ENCODE data around the gene KDM8.

The KDM8 gene

GRCh38 chr16:27221576-27222248 lies 18.4 kb downstream of the KDM8 start:
- POLR2A ChIA-PET = no interaction called here
- no peak for TF ChIP-seq ZNF785 (tag by site-specific recombination; IDR thresholded peaks at IDR 0.05)
- TF ChIP-seq ZNF121 (tag by site-specific recombination; IDR thresholded peaks at IDR 0.05) = peak; percentile 68; the same call in 1 of the 2 replicates
- Histone ChIP-seq H3K9me3 (ENCODE audit: control insufficient read depth, insufficient read depth, low read depth, low read length) (no peaks in the 10 kb centered on the region), H3K36me3 (ENCODE audit: control insufficient read depth in 2 of 2, insufficient read depth in 1 of 2, low read length in 2 of 2) (peaks cover 0 to 34% of the 10 kb centered on the region in 2 experiments; a peak in 2 of 3 replicates), H3K27ac (ENCODE audit: extremely low read depth, low read depth, low read length) (no peak overlapping the region), H3K4me3 (ENCODE audit: low read depth, low read length) (no peak overlapping the region), H3K4me1 (ENCODE audit: control insufficient read depth, insufficient read depth, low read length) (no peaks in the 10 kb centered on the region)
- CTCF ChIA-PET = interaction anchor here (0.6 to 2.1 kb wide), 4 partner anchors 11 to 153 kb away, joined by 3 to 10 read pairs (median 4); no protein-coding TSS in a partner anchor

DNA sequence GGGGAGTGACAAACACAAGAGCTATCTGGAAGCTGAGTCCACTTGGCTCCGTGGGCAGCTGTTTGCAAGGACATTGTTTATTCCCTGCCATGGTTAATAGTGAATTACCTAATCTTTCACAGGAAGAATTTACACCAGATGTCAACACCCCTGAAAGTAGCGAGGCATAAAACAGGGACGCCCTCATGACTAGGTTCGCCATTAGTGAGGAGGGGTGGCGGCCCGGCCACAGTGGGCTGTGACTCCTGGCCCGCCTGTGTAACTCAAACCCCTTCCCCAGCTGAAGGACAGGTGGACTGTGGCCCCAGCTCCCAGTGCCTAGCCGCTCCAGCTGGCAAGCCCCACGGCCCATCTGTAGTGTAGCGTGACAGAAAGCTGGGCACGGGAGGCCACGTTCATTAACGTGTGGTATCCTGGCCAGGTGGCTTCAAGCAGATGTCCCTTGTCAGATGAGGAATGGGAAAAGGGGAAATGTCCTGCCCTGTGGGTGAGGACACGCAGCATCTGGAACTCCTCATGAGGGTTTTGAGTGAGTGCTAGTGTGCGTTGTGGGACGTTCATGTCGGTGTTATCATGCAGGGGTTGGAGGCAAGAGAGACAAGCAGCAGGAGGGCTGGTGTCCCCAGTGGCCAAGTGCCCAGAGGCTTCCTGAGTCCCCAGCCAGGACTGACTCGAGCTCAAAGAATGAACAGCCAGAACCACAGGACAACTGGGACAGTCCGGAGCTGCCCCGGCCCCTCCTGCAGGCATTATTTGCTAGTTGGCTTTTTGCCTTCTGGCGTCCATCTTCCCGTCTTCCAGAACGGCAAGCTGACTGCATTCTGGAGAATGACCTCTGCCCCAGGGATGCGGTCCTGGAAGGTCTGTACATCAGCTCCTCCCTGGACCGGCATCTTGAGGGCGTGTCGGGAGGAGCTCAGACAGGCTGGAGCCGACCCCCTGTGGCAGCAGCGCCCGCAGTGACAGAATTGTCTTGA lies 19.2 kb downstream of the KDM8 start:
- ChIA-PET POLR2A (interaction anchor here (1.1 to 1.5 kb wide), 2 partner anchors 12 to 19 kb away, joined by 3 to 7 read pairs; partner anchors contain the start of gene KDM8), CTCF (interaction anchor here (0.7 to 2.1 kb wide), 3 partner anchors 12 to 153 kb away, joined by 3 to 10 read pairs (median 4); no protein-coding TSS in a partner anchor)
- H3K27ac ChIP-seq (ENCODE audit: extremely low read depth, low read depth, low read length) = no peak overlapping the region
- 0 out of 2 replicates have a peak, but pooled peaks have one; percentile 13 for TF ChIP-seq ZIC2 (tag by site-specific recombination; IDR thresholded peaks at IDR 0.05)
- TF ChIP-seq ZNF600 (tag by site-specific recombination; IDR thresholded peaks at IDR 0.05) = 0 out of 2 replicates have a peak, but pooled peaks have one; percentile 37
- TF ChIP-seq ZBTB48 (tag by site-specific recombination; IDR thresholded peaks at IDR 0.05) = no peak
- TF ChIP-seq, protein P1, sequence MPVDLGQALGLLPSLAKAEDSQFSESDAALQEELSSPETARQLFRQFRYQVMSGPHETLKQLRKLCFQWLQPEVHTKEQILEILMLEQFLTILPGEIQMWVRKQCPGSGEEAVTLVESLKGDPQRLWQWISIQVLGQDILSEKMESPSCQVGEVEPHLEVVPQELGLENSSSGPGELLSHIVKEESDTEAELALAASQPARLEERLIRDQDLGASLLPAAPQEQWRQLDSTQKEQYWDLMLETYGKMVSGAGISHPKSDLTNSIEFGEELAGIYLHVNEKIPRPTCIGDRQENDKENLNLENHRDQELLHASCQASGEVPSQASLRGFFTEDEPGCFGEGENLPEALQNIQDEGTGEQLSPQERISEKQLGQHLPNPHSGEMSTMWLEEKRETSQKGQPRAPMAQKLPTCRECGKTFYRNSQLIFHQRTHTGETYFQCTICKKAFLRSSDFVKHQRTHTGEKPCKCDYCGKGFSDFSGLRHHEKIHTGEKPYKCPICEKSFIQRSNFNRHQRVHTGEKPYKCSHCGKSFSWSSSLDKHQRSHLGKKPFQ (tag by site-specific recombination; IDR thresholded peaks at IDR 0.05) = no peak
- 0 out of 2 replicates have a peak, but pooled peaks have one; percentile 7 for TF ChIP-seq ZFHX2 (tag by site-specific recombination; conservative IDR thresholded peaks at IDR 0.05)
- peaks cover 0 to 36% of the 10 kb centered on the region in 2 experiments; a peak in 2 of 3 replicates for H3K36me3 ChIP-seq (ENCODE audit: control insufficient read depth in 2 of 2, insufficient read depth in 1 of 2, low read length in 2 of 2)
- no peaks in the 10 kb centered on the region for H3K9me3 ChIP-seq (ENCODE audit: control insufficient read depth, insufficient read depth, low read depth, low read length)
- H3K4me1 ChIP-seq (ENCODE audit: control insufficient read depth, insufficient read depth, low read length) = no peaks in the 10 kb centered on the region
- no peak overlapping the region for H3K4me3 ChIP-seq (ENCODE audit: low read depth, low read length)

DNA sequence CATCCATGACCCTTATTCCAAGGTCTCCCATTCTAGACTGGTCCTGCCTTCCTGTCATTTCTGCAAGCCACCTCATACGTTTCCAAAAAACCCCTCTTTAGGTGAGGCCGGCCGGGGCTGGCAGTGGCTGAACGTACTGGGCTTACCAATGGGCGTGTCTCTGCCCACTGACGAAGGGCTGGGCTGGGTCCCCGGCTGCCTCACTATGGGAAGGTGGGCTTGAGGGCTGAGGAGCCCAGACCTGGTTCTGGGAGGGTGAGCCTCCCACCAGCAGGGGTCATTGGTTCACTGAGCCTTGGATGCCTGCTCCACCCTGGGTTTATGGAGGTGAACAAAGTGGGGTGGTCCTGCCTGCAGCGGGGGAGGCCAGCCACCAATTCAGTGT lies 19.9 kb downstream of the KDM8 start:
- Histone ChIP-seq H3K4me3 (ENCODE audit: low read depth, low read length) (no peak overlapping the region), H3K27ac (ENCODE audit: extremely low read depth, low read depth, low read length) (no peak overlapping the region), H3K9me3 (ENCODE audit: control insufficient read depth, insufficient read depth, low read depth, low read length) (no peaks in the 10 kb centered on the region), H3K4me1 (ENCODE audit: control insufficient read depth, insufficient read depth, low read length) (no peaks in the 10 kb centered on the region), H3K36me3 (ENCODE audit: control insufficient read depth in 2 of 2, insufficient read depth in 1 of 2, low read length in 2 of 2) (peaks cover 0 to 36% of the 10 kb centered on the region in 2 experiments; a peak in 2 of 3 replicates)
- CTCF ChIA-PET = interaction anchor here (2.1 kb wide), 1 partner anchor 11 kb away, joined by 10 read pairs; no protein-coding TSS in a partner anchor
- POLR2A ChIA-PET = interaction anchor here (1.1 to 1.5 kb wide), 2 partner anchors 13 to 20 kb away, joined by 3 to 7 read pairs; partner anchors contain the start of gene KDM8
- TF ChIP-seq, protein P2, sequence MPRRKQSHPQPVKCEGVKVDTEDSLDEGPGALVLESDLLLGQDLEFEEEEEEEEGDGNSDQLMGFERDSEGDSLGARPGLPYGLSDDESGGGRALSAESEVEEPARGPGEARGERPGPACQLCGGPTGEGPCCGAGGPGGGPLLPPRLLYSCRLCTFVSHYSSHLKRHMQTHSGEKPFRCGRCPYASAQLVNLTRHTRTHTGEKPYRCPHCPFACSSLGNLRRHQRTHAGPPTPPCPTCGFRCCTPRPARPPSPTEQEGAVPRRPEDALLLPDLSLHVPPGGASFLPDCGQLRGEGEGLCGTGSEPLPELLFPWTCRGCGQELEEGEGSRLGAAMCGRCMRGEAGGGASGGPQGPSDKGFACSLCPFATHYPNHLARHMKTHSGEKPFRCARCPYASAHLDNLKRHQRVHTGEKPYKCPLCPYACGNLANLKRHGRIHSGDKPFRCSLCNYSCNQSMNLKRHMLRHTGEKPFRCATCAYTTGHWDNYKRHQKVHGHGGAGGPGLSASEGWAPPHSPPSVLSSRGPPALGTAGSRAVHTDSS (tag by site-specific recombination; IDR thresholded peaks at IDR 0.05) = no peak
- TF ChIP-seq ZNF658 (tag by site-specific recombination; IDR thresholded peaks at IDR 0.05) (no peak), ZSCAN23 (tag by site-specific recombination; IDR thresholded peaks at IDR 0.05) (no peak), ZNF501 (tag by site-specific recombination; IDR thresholded peaks at IDR 0.05) (no peak), ZNF202 (tag by site-specific recombination; IDR thresholded peaks at IDR 0.05; ENCODE audit: borderline replicate concordance) (no peak), ZNF138 (tag by site-specific recombination; IDR thresholded peaks at IDR 0.05; ENCODE audit: borderline replicate concordance) (no peak), SALL2 (tag by site-specific recombination; IDR thresholded peaks at IDR 0.05; ENCODE audit: borderline replicate concordance) (no peak), ZSCAN30 (tag by site-specific recombination; IDR thresholded peaks at IDR 0.05) (no peak), ZNF544 (tag by site-specific recombination; IDR thresholded peaks at IDR 0.05) (no peak), OSR2 (tag by site-specific recombination; IDR thresholded peaks at IDR 0.05) (no peak)
- TF ChIP-seq, protein P3, sequence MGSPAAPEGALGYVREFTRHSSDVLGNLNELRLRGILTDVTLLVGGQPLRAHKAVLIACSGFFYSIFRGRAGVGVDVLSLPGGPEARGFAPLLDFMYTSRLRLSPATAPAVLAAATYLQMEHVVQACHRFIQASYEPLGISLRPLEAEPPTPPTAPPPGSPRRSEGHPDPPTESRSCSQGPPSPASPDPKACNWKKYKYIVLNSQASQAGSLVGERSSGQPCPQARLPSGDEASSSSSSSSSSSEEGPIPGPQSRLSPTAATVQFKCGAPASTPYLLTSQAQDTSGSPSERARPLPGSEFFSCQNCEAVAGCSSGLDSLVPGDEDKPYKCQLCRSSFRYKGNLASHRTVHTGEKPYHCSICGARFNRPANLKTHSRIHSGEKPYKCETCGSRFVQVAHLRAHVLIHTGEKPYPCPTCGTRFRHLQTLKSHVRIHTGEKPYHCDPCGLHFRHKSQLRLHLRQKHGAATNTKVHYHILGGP (tag by site-specific recombination; IDR thresholded peaks at IDR 0.05) = no peak
- TF ChIP-seq, protein P4, sequence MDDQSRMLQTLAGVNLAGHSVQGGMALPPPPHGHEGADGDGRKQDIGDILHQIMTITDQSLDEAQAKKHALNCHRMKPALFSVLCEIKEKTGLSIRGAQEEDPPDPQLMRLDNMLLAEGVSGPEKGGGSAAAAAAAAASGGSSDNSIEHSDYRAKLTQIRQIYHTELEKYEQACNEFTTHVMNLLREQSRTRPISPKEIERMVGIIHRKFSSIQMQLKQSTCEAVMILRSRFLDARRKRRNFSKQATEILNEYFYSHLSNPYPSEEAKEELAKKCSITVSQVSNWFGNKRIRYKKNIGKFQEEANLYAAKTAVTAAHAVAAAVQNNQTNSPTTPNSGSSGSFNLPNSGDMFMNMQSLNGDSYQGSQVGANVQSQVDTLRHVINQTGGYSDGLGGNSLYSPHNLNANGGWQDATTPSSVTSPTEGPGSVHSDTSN (CRISPR knock-in tag; IDR thresholded peaks at IDR 0.05) = no peak
- TF ChIP-seq, protein P5, sequence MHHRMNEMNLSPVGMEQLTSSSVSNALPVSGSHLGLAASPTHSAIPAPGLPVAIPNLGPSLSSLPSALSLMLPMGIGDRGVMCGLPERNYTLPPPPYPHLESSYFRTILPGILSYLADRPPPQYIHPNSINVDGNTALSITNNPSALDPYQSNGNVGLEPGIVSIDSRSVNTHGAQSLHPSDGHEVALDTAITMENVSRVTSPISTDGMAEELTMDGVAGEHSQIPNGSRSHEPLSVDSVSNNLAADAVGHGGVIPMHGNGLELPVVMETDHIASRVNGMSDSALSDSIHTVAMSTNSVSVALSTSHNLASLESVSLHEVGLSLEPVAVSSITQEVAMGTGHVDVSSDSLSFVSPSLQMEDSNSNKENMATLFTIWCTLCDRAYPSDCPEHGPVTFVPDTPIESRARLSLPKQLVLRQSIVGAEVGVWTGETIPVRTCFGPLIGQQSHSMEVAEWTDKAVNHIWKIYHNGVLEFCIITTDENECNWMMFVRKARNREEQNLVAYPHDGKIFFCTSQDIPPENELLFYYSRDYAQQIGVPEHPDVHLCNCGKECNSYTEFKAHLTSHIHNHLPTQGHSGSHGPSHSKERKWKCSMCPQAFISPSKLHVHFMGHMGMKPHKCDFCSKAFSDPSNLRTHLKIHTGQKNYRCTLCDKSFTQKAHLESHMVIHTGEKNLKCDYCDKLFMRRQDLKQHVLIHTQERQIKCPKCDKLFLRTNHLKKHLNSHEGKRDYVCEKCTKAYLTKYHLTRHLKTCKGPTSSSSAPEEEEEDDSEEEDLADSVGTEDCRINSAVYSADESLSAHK (tag by site-specific recombination; IDR thresholded peaks at IDR 0.05) = no peak
